Sigmoid colon (tissue), 4 donors: Measurements from ENCODE around the gene ADAMTSL1.

Source experiments
- CTCF ChIP-seq, 4 experiments: fragments of 450-650 bp in 3 of 4; fragments of 200-600 bp in 1 of 4; IDR thresholded peaks; one replicate each; pipeline ENCODE4 v1.5.1; 2016 to 2019; ENCODE audit warnings: antibody characterized with exemption in 4 of 4, mild to moderate bottlenecking in 3 of 4, moderate library complexity in 2 of 4
- POLR2AphosphoS5 ChIP-seq, 4 donors: sonication (generic); formaldehyde crosslinking; IDR thresholded peaks; one replicate each; pipeline ENCODE4 v1.6.1; 2017; ENCODE audit warnings: antibody characterized with exemption in 4 of 4

GRCh38 chr9:18771011-18771410 lies 297.1 kb downstream of the ADAMTSL1 start:
- TF ChIP-seq POLR2AphosphoS5 (IDR thresholded peaks at IDR 0.05) (peak in 3 of 4 donors; percentile 3 to 73 (median 72)), CTCF (IDR thresholded peaks at IDR 0.05) (no peak)
